ENCODE measurements around the gene JPH3.

DNA sequence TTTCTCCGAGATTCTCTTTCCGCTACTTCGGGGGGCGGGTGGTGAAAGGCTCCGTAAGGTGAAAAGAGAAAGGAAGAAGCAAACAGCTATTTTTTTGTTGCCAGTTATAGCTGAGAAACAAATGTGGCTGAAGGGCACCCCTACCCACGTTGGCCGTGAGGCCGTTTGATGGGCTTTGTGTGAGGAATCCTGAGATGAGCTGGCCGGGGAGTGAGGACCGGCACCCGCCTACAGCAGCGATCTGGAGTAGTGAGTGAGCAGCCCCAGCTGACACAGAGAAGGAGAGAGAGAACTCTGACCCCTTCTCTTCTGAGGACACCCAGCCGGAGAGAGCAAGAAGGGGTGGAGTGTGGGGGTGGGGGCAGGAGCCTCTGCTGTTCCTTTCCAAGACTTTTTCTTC lies 5.6 kb downstream of the JPH3 start:
- no peak for TF ChIP-seq CTCF (optimal IDR thresholded peaks at IDR 0.05 in 1 of 3, IDR thresholded peaks at IDR 0.05 in 1 of 3, conservative IDR thresholded peaks at IDR 0.05 in 1 of 3; ENCODE audit: extremely low read depth in 1 of 3, insufficient read depth in 2 of 3, low read length in 3 of 3)
- no peak for TF ChIP-seq EZH2 (IDR thresholded peaks at IDR 0.05; ENCODE audit: low read length)
